ENCODE measurements around the gene PPCDC.

DNA sequence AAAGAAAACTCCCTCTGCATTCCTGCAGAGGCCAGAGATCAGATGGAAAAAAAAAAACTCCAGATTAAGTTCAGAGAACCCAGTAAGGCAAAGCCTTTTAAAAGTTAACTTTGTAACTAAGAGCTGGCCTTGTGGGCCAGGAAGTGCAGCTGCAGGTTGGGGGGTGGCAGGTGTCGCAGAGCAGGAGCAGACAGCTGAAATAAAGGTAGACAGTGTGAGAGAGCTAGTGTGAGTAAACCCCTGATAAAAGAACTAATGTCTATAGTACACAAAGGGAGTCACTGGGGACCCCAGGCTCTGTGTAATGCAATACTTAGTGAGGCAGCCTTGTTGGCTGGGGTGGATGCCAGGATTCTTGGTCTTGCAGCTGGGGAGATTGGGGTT lies 42.1 kb downstream of the PPCDC start:
- TF ChIP-seq L3MBTL2 (conservative IDR thresholded peaks at IDR 0.05): no peak
- TF ChIP-seq HDGF (IDR thresholded peaks at IDR 0.05; ENCODE audit: borderline replicate concordance): no peak
- no peak for TF ChIP-seq SUZ12 (IDR thresholded peaks at IDR 0.05)
- no peak for TF ChIP-seq FOXK2 (IDR thresholded peaks at IDR 0.05)
- TF ChIP-seq ARNT (IDR thresholded peaks at IDR 0.05): no peak
- no peak for TF ChIP-seq NFRKB (IDR thresholded peaks at IDR 0.05)
- TF ChIP-seq SP1 (IDR thresholded peaks at IDR 0.05): no peak
- no peak for TF ChIP-seq CTBP1 (IDR thresholded peaks at IDR 0.05; ENCODE audit: borderline replicate concordance)

Data from HEK293T (cell line).